Adrenal gland (tissue), 5 donors: Measurements from ENCODE around the gene GADD45B.

Source experiments
- CTCF ChIP-seq, 6 experiments: fragments of 450-650 bp in 4 of 6; fragments of 200-600 bp in 2 of 6; sonication (generic) in 1 of 6; IDR thresholded peaks; 1 replicate in 5 of 6; 2 replicates in 1 of 6; pipeline versions ENCODE4 v1.5.1 to v1.8.0; 2016 to 2021; ENCODE audit warnings: antibody characterized with exemption in 6 of 6, mild to moderate bottlenecking in 2 of 6, moderate library complexity in 1 of 6
- POLR2A ChIP-seq, 2 donors: fragments of 450-650 bp; IDR thresholded peaks; one replicate each; pipeline ENCODE4 v1.6.1; 2017; ENCODE audit warnings: antibody characterized with exemption in 2 of 2, mild to moderate bottlenecking in 2 of 2, moderate library complexity in 1 of 2
- donor health status: DM: no; HTN: no; CAD: no.

GRCh38 chr19:2433854-2434253 is 42.1 kb upstream of the GADD45B start:
- TF ChIP-seq CTCF (IDR thresholded peaks at IDR 0.05) = no peak
- no peak for TF ChIP-seq POLR2A (IDR thresholded peaks at IDR 0.05)
